ENCODE measurements around the gene PCDHGB7.
A peak's percentile ranks its signal among the peaks of the same experiment; 100 is the strongest.
"Not testable (repeated sequence)": the region's sequence is repeated elsewhere in the genome, so short reads cannot be mapped to it uniquely, and the experiment has no call there.

The PCDHGB7 gene

GRCh38 chr5:141417494-141418172 lies at the start of gene PCDHGB7:
Gene PCDHGB7 (plus strand): TSS chr5:141417677. CDS start chr5:141417860, 183 bp downstream.
- H3K36me3 Mint-ChIP-seq; DNase-seq (ENCODE audit: low spot score in 2 of 2): not testable (repeated sequence)
- peak within 1 kb of the TSS; percentile 45 for H3K27ac Mint-ChIP-seq
- H3K4me3 Mint-ChIP-seq = peak within 1 kb of the TSS; percentile 74
- peaks cover 21% of the 10 kb centered on the region for H3K27me3 Mint-ChIP-seq
- H3K9me3 Mint-ChIP-seq = peaks cover 12% of the 10 kb centered on the region
- ATAC-seq (ENCODE audit: low read depth) = peak; percentile 55
- H3K4me1 Mint-ChIP-seq = peaks cover 11% of the 10 kb centered on the region

- H3K4me1 Mint-ChIP-seq = peaks cover 2% of the 10 kb centered on the region
- peak within 1 kb of the TSS; percentile 41 for H3K27ac Mint-ChIP-seq
- peak within 1 kb of the TSS; percentile 95 for H3K4me3 Mint-ChIP-seq
- H3K9me3 Mint-ChIP-seq = peaks cover 8% of the 10 kb centered on the region
- H3K36me3 Mint-ChIP-seq = peaks cover 3% of the 10 kb centered on the region
- H3K27me3 Mint-ChIP-seq = peaks cover 15% of the 10 kb centered on the region
- peak in 1 of 2 donors; percentile 20 for DNase-seq (ENCODE audit: low spot score in 2 of 2)
- ATAC-seq (ENCODE audit: low read depth) = peak; percentile 93
Measured at GRCh38 chr5:141369994-141370848, 47.3 kb upstream of the PCDHGB7 start, which contains the start of gene PCDHGB3. Gene PCDHGB3 (plus strand): TSS chr5:141370242. CDS start chr5:141370395, 153 bp downstream.

GRCh38 chr5:141371572-141372475 lies 45.7 kb upstream of the PCDHGB7 start:
- ATAC-seq (ENCODE audit: low read depth) = no peak

DNA sequence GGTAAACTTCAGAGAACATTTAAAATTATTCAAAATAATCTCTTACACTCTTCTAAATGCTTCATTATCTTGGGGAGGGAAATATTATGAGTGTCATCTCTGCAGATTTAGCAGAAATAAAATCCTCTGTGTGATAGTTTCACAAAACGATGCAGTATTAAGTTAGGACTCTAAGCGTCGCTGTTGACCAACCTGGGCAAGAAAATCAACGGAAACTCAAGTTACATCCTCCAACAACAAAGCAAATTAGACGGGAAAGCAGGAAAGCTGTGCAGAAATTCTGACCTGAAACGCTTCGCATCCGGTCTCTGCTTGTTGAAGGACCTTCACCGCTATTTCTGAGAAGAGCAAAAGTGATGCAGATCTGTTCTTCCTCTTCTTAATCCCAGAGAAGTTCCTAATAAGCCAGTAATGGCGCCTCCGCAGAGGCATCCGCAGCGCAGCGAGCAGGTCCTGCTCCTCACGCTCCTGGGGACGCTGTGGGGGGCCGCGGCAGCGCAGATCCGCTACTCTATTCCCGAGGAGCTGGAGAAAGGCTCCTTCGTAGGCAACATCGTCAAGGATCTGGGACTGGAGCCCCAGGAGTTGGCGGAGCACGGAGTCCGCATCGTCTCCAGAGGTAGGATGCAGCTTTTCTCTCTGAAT lies 43.7 kb upstream of the PCDHGB7 start, which contains the start of gene PCDHGA6:
Gene PCDHGA6, plus strand, starts transcription at position 219 of the 645 bp plus-strand sequence. Its CDS starts 193 bp downstream, at position 412.
- Mint-ChIP-seq H3K4me3 (peak within 1 kb of the TSS; percentile 24), H3K27me3 (peaks cover 9% of the 10 kb centered on the region), H3K4me1 (peaks cover 2% of the 10 kb centered on the region), H3K27ac (no peak within 1 kb of the TSS), H3K36me3 (peaks cover 5% of the 10 kb centered on the region), H3K9me3 (peaks cover 10% of the 10 kb centered on the region)
- ATAC-seq (ENCODE audit: low read depth) (no peak), DNase-seq (ENCODE audit: low spot score in 2 of 2) (no peak)

More at GRCh38 chr5:141371572-141372475, 45.7 kb upstream of the PCDHGB7 start:
- peaks cover 8% of the 10 kb centered on the region for H3K9me3 Mint-ChIP-seq
- peaks cover 3% of the 10 kb centered on the region for H3K36me3 Mint-ChIP-seq
- no peak for DNase-seq (ENCODE audit: low spot score in 2 of 2)
- no peak overlapping the region for H3K27ac Mint-ChIP-seq
- peaks cover 2% of the 10 kb centered on the region for H3K4me1 Mint-ChIP-seq
- H3K4me3 Mint-ChIP-seq = no peak overlapping the region
- peaks cover 10% of the 10 kb centered on the region for H3K27me3 Mint-ChIP-seq

GRCh38 chr5:141374627-141375026 lies 42.9 kb upstream of the PCDHGB7 start:
- Mint-ChIP-seq H3K4me1 (peaks cover 2% of the 10 kb centered on the region), H3K27ac (no peak overlapping the region), H3K4me3 (no peak overlapping the region), H3K27me3 (peaks cover 11% of the 10 kb centered on the region), H3K9me3 (peaks cover 10% of the 10 kb centered on the region), H3K36me3 (peaks cover 6% of the 10 kb centered on the region)
- ATAC-seq (ENCODE audit: low read depth) (no peak), DNase-seq (ENCODE audit: low spot score in 2 of 2) (no peak)

GRCh38 chr5:141375444-141376155 lies 41.9 kb upstream of the PCDHGB7 start:
- not testable (repeated sequence) for H3K4me1 Mint-ChIP-seq; DNase-seq (ENCODE audit: low spot score in 2 of 2); H3K9me3 Mint-ChIP-seq; H3K27ac Mint-ChIP-seq; H3K36me3 Mint-ChIP-seq; ATAC-seq (ENCODE audit: low read depth); H3K4me3 Mint-ChIP-seq
- peaks cover 11% of the 10 kb centered on the region for H3K27me3 Mint-ChIP-seq

GRCh38 chr5:141382469-141383294 lies 34.8 kb upstream of the PCDHGB7 start, which contains the start of gene PCDHGA7:
Gene PCDHGA7 (plus strand): TSS chr5:141382742. CDS start chr5:141382900, 158 bp downstream.
- H3K36me3 Mint-ChIP-seq = peaks cover 3% of the 10 kb centered on the region
- H3K4me3 Mint-ChIP-seq = peak within 1 kb of the TSS; percentile 78
- H3K27me3 Mint-ChIP-seq = peaks cover 21% of the 10 kb centered on the region
- H3K9me3 Mint-ChIP-seq = peaks cover 7% of the 10 kb centered on the region
- DNase-seq (ENCODE audit: low spot score in 2 of 2) (peak in 1 of 2 donors; percentile 9), ATAC-seq (ENCODE audit: low read depth) (no peak)
- H3K4me1 Mint-ChIP-seq = no peaks in the 10 kb centered on the region
- no peak within 1 kb of the TSS for H3K27ac Mint-ChIP-seq

GRCh38 chr5:141383345-141383744 lies 34.1 kb upstream of the PCDHGB7 start:
- no peaks in the 10 kb centered on the region for H3K4me1 Mint-ChIP-seq
- no peak overlapping the region for H3K27ac Mint-ChIP-seq
- no peak overlapping the region for H3K4me3 Mint-ChIP-seq
- H3K27me3 Mint-ChIP-seq = peaks cover 21% of the 10 kb centered on the region
- DNase-seq (ENCODE audit: low spot score in 2 of 2) (no peak), ATAC-seq (ENCODE audit: low read depth) (no peak)
- peaks cover 7% of the 10 kb centered on the region for H3K9me3 Mint-ChIP-seq
- peaks cover 3% of the 10 kb centered on the region for H3K36me3 Mint-ChIP-seq

- H3K27ac Mint-ChIP-seq = no peak overlapping the region
- DNase-seq (ENCODE audit: low spot score in 2 of 2) = no peak
- no peak overlapping the region for H3K4me3 Mint-ChIP-seq
- ATAC-seq (ENCODE audit: low read depth) = no peak
- peaks cover 6% of the 10 kb centered on the region for H3K9me3 Mint-ChIP-seq
- H3K27me3 Mint-ChIP-seq = peaks cover 21% of the 10 kb centered on the region
- H3K36me3 Mint-ChIP-seq = no peaks in the 10 kb centered on the region
- no peaks in the 10 kb centered on the region for H3K4me1 Mint-ChIP-seq
Measured at GRCh38 chr5:141384471-141385267, 32.8 kb upstream of the PCDHGB7 start.

DNA sequence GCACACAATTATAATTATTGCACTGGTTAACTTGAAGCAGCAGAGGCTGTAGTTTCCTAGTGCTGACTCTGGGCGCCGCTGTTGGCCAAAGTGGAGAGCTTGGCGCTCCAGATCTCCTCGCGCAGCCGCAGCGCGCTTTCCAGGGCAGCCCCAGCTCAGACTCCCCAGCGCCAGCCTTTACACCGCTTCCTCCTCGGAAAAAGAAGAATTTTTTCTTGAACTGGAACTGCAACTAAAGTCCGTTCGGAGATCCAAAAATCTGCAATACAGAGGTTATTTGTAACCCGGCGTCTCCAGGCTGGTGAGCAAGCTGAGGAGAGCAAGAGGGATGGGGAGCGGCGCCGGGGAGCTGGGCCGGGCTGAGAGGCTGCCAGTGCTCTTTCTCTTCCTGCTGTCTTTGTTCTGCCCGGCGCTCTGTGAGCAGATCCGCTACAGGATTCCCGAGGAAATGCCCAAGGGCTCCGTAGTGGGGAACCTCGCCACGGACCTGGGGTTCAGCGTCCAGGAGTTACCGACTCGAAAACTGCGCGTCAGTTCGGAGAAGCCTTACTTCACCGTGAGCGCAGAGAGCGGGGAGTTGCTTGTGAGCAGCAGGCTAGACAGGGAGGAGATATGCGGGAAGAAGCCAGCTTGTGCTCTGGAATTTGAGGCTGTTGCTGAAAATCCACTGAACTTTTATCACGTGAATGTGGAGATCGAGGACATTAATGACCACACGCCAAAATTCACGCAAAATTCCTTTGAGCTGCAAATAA lies 29.7 kb upstream of the PCDHGB7 start, which contains the start of gene PCDHGB4:
Gene PCDHGB4, plus strand, starts transcription at position 142 of the 755 bp plus-strand sequence. Its CDS starts 187 bp downstream, at position 329.
- H3K36me3 Mint-ChIP-seq, H3K27ac Mint-ChIP-seq, H3K9me3 Mint-ChIP-seq, H3K4me1 Mint-ChIP-seq: not testable (repeated sequence)
- Mint-ChIP-seq H3K4me3 (peak within 1 kb of the TSS; percentile 34), H3K27me3 (peaks cover 21% of the 10 kb centered on the region)
- DNase-seq (ENCODE audit: low spot score in 2 of 2) (peak in 1 of 2 donors; percentile 16), ATAC-seq (ENCODE audit: low read depth) (peak; percentile 58)

GRCh38 chr5:141388661-141389060 lies 28.8 kb upstream of the PCDHGB7 start:
- H3K4me3 Mint-ChIP-seq = no peak overlapping the region
- peaks cover 5% of the 10 kb centered on the region for H3K36me3 Mint-ChIP-seq
- H3K4me1 Mint-ChIP-seq = peaks cover 2% of the 10 kb centered on the region
- no peak overlapping the region for H3K27ac Mint-ChIP-seq
- no peak for DNase-seq (ENCODE audit: low spot score in 2 of 2)
- peaks cover 4% of the 10 kb centered on the region for H3K9me3 Mint-ChIP-seq
- no peak for ATAC-seq (ENCODE audit: low read depth)
- peaks cover 18% of the 10 kb centered on the region for H3K27me3 Mint-ChIP-seq
